WTC11 (cell line): Measurements from ENCODE around the gene STK40.

Source experiments
- TF ChIP-seq, protein P1 (sequence below): fragments of 200-600 bp; IDR thresholded peaks from 2 replicates; pipeline ENCODE4 v1.8.0; 2022; ENCODE audit warnings: antibody characterized with exemption
- TF ChIP-seq, protein P2 (sequence below): sonication (generic); formaldehyde crosslinking; IDR thresholded peaks from 2 replicates; pipeline ENCODE4 v1.8.1; 2023; ENCODE audit warnings: mild to moderate bottlenecking, missing genetic modification reagents, moderate library complexity

DNA sequence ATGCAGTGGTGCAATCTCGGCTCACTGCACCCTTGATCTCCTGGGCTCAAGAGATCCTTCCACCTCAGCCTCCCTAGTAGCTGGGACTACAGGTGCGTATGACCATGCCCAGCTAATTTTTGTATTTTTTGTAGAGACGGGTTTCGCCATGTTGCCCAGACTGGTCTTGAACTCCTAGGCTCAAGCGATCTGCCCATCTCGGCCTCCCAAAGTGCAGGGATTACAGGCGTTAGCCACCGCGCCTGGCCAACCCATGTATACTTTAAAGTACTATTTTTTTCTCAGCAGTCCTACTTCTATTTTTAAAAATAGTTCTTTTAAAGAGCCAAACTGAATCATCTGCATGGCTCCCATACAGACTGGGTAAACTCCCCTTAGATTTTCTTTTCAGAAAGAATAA lies 3.5 kb downstream of the STK40 start:
- TF ChIP-seq, protein P1, sequence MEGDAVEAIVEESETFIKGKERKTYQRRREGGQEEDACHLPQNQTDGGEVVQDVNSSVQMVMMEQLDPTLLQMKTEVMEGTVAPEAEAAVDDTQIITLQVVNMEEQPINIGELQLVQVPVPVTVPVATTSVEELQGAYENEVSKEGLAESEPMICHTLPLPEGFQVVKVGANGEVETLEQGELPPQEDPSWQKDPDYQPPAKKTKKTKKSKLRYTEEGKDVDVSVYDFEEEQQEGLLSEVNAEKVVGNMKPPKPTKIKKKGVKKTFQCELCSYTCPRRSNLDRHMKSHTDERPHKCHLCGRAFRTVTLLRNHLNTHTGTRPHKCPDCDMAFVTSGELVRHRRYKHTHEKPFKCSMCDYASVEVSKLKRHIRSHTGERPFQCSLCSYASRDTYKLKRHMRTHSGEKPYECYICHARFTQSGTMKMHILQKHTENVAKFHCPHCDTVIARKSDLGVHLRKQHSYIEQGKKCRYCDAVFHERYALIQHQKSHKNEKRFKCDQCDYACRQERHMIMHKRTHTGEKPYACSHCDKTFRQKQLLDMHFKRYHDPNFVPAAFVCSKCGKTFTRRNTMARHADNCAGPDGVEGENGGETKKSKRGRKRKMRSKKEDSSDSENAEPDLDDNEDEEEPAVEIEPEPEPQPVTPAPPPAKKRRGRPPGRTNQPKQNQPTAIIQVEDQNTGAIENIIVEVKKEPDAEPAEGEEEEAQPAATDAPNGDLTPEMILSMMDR: no peak
- TF ChIP-seq, protein P2, sequence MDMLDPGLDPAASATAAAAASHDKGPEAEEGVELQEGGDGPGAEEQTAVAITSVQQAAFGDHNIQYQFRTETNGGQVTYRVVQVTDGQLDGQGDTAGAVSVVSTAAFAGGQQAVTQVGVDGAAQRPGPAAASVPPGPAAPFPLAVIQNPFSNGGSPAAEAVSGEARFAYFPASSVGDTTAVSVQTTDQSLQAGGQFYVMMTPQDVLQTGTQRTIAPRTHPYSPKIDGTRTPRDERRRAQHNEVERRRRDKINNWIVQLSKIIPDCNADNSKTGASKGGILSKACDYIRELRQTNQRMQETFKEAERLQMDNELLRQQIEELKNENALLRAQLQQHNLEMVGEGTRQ: no peak
